Vagina (tissue), 2 donors: ENCODE data around the gene SSU72. TPM values are rescaled to one million over a fixed set of nuclear protein-coding genes. Genes with fewer than 3 reads are reported as not detected.
"Not testable (repeated sequence)": the region's sequence is repeated elsewhere in the genome, so short reads cannot be mapped to it uniquely, and the experiment has no call there.

Source experiments
- DNase-seq, 2 donors: peaks; one replicate each; pipeline ENCODE4 v3.0.0-alpha.2; 2017; ENCODE audit errors: extremely low spot score in 2 of 2
- H3K27ac ChIP-seq: fragments of 200-600 bp; sonication (generic); one replicate; pipeline ENCODE4 v1.5.1; 2019
- H3K27me3 ChIP-seq: fragments of 200-600 bp; sonication (generic); one replicate; pipeline ENCODE4 v1.5.1; 2019
- H3K36me3 ChIP-seq, 2 donors: fragments of 200-600 bp; sonication (generic); one replicate each; pipeline ENCODE4 v1.5.1; 2017 to 2019
- H3K4me1 ChIP-seq: fragments of 200-600 bp; sonication (generic); one replicate; pipeline ENCODE4 v1.5.1; 2019
- H3K4me3 ChIP-seq, 2 donors: fragments of 200-600 bp; sonication (generic); 1 replicate in 1 of 2; 2 replicates in 1 of 2; pipeline ENCODE4 v1.5.1; 2016 to 2019
- H3K9me3 ChIP-seq: fragments of 200-600 bp; sonication (generic); one replicate; pipeline ENCODE4 v1.5.1; 2019
- POLR2A ChIP-seq, 2 donors: fragments of 450-650 bp; IDR thresholded peaks; one replicate each; pipeline ENCODE4 v1.6.1; 2017; ENCODE audit warnings: antibody characterized with exemption in 2 of 2, mild to moderate bottlenecking in 2 of 2, moderate library complexity in 2 of 2
- POLR2AphosphoS5 ChIP-seq, 2 donors: sonication (generic); formaldehyde crosslinking; IDR thresholded peaks; one replicate each; pipeline ENCODE4 v1.9.0; 2017; ENCODE audit warnings: antibody characterized with exemption in 2 of 2, mild to moderate bottlenecking in 2 of 2, low read depth in 1 of 2; ENCODE audit not compliant: insufficient read depth in 1 of 2
- intact Hi-C: fragments of 100-400 bp; cut with DNase I; formaldehyde crosslinking; loops from one replicate; pipeline ENCODE4 v1.15.1; 2023
- total RNA-seq: library from RNA; depleted of rRNA; stranded (reverse); fragments of >200 nt; gene quantifications from one replicate; pipeline ENCODE4 v1.2.3, GENCODE V29; 2016
- TF ChIP-seq, protein P1 (sequence below), 3 experiments: fragments of 450-650 bp in 2 of 3; fragments of 200-600 bp in 1 of 3; sonication (generic) in 1 of 3; IDR thresholded peaks; one replicate each; pipeline ENCODE4 v1.5.1; 2017 to 2019; ENCODE audit warnings: antibody characterized with exemption in 3 of 3, mild to moderate bottlenecking in 2 of 3, moderate library complexity in 2 of 3

SSU72 gene
- total RNA-seq, 1 donor from 2014 or later, result 105 TPM

DNA sequence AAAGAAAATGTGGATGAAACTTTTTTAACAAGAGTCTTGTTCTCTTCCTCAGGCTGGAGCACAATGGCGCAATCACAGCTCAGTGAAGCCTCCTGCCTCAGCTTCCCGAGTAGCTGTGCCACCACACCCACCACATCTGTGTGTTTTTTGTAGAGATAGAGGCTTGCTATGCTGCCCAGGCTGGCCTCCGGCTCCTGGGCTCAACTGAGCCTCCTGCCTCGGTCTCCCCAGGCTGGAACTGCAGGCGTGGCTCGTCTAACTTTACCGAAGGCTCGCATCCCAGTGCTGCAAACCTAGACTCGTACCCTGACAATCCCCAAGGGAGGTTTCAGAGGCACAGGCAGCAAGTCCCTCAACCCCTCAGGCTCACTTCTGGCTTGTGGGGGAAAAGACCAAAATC, 14.5 kb downstream of the SSU72 start:
- intact Hi-C loops, result no loop called here
- TF ChIP-seq POLR2A (IDR thresholded peaks at IDR 0.05), result no peak
- TF ChIP-seq, protein P1, sequence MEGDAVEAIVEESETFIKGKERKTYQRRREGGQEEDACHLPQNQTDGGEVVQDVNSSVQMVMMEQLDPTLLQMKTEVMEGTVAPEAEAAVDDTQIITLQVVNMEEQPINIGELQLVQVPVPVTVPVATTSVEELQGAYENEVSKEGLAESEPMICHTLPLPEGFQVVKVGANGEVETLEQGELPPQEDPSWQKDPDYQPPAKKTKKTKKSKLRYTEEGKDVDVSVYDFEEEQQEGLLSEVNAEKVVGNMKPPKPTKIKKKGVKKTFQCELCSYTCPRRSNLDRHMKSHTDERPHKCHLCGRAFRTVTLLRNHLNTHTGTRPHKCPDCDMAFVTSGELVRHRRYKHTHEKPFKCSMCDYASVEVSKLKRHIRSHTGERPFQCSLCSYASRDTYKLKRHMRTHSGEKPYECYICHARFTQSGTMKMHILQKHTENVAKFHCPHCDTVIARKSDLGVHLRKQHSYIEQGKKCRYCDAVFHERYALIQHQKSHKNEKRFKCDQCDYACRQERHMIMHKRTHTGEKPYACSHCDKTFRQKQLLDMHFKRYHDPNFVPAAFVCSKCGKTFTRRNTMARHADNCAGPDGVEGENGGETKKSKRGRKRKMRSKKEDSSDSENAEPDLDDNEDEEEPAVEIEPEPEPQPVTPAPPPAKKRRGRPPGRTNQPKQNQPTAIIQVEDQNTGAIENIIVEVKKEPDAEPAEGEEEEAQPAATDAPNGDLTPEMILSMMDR (IDR thresholded peaks at IDR 0.05), result no peak
- TF ChIP-seq POLR2AphosphoS5 (IDR thresholded peaks at IDR 0.05; ENCODE audit: insufficient read depth in 1 of 2, low read depth in 1 of 2), result no peak
- peaks cover 6% of the 10 kb centered on the region for H3K4me1 ChIP-seq

DNA sequence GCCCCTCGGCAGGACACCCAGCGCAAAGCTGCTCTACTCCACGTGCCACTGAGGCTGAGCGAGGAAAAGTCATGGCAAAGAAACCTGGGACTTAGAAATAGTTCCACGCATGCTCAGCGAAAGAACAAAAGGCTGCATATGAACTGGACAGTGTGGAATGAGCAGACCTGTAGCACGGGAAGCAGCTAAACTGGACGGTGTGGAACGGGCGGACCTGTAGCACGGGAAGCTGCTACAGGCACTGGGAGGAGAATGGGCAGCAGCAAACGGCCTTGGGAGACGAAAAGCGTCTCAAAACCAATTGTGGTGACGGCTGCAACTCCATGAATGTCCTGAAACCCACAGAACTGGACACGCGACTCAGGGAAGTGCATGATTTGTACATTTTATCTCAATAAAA, 15.6 kb downstream of the SSU72 start:
- H3K4me1 ChIP-seq, result no peaks in the 10 kb centered on the region
- TF ChIP-seq, protein P1 (IDR thresholded peaks at IDR 0.05), result no peak
- TF ChIP-seq POLR2A (IDR thresholded peaks at IDR 0.05) (no peak), POLR2AphosphoS5 (IDR thresholded peaks at IDR 0.05; ENCODE audit: insufficient read depth in 1 of 2, low read depth in 1 of 2) (no peak)
- peaks cover 0 to 27% of the 10 kb centered on the region in 2 donors for H3K36me3 ChIP-seq
- no peaks in the 10 kb centered on the region for H3K27me3 ChIP-seq
- no peaks in the 10 kb centered on the region for H3K9me3 ChIP-seq
- no peak overlapping the region for H3K27ac ChIP-seq
- H3K4me3 ChIP-seq, result no peak overlapping the region
- intact Hi-C loops, result no loop called here
- no peak for DNase-seq

More for the DNA sequence above, 14.5 kb downstream of the SSU72 start:
- no peak for DNase-seq
- Histone ChIP-seq H3K36me3 (peaks cover 0 to 35% of the 10 kb centered on the region in 2 donors), H3K4me3 (no peak overlapping the region), H3K9me3 (no peaks in the 10 kb centered on the region), H3K27me3 (no peaks in the 10 kb centered on the region), H3K27ac (no peak overlapping the region)

DNA sequence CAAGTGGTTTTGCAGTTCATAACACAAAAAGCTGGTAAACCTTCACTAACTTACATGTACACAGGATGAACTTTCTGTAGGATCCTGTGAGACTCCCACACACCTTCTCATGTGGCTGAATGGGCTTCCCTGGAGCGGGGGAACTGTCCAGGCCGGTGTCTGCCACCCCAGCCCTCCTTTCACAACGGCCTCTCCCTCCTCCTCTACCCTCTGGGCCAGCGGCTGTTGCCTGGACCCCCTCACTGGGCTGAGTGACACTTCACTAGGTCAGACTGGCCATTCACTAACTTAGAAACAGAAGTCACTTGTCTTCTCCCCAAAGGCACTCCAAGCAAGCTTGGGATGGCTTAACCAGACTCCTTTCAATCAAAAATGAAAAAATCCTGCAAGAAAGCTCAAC, 16.1 kb downstream of the SSU72 start:
- intact Hi-C loops, result no loop called here
- H3K4me3 ChIP-seq, result no peak overlapping the region
- no peaks in the 10 kb centered on the region for H3K4me1 ChIP-seq
- H3K36me3 ChIP-seq, result peaks cover 0 to 22% of the 10 kb centered on the region in 2 donors
- H3K27ac ChIP-seq, result no peak overlapping the region
- H3K9me3 ChIP-seq, result no peaks in the 10 kb centered on the region
- H3K27me3 ChIP-seq, result no peaks in the 10 kb centered on the region
- TF ChIP-seq, protein P1 (IDR thresholded peaks at IDR 0.05), result no peak
- no peak for TF ChIP-seq POLR2AphosphoS5 (IDR thresholded peaks at IDR 0.05; ENCODE audit: insufficient read depth in 1 of 2, low read depth in 1 of 2)
- no peak for TF ChIP-seq POLR2A (IDR thresholded peaks at IDR 0.05)
- no peak for DNase-seq

DNA sequence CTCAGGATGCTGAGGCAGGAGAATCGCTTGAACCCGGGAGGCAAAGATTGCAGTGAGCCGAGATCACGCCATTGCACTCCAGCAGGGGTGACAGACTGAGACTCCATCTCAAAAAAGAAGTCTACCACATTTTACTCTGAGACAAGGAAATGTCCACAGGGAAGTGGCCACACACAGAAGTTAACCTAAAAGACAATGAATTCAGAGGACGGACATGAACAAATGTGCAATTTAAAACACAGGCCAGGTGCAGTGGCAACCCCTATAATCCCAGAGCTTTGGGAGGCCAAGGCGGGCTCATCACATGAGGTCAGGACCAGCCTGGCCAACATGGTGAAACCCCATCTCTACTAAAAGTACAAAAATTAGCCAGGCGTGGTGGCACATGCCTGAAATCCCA, 17.0 kb downstream of the SSU72 start:
- H3K4me1 ChIP-seq, H3K27me3 ChIP-seq, H3K4me3 ChIP-seq, DNase-seq, H3K27ac ChIP-seq, H3K9me3 ChIP-seq, intact Hi-C loops: not testable (repeated sequence)
- peaks cover 0 to 15% of the 10 kb centered on the region in 2 donors for H3K36me3 ChIP-seq

DNA sequence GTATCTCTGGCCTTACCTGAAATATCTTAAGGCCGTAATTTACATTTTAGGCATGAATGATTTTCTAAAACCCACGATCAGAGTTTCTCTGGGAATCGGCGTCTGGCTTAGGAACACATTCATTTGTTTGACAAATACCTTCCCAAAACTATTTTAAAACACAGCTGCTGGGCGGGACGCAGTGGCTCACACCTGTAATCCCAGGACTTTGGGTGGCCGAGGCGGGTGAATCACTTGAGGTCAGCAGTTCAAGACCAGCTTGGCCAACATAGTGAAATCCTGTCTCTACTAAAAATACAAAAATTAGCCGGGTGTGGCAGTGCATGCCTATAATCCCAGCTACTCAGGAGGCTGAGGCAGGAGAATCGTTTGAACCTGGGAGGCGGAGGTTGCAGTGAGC, 17.7 kb downstream of the SSU72 start:
- H3K27ac ChIP-seq, DNase-seq, H3K4me3 ChIP-seq, intact Hi-C loops, H3K9me3 ChIP-seq, H3K27me3 ChIP-seq, H3K36me3 ChIP-seq, H3K4me1 ChIP-seq: not testable (repeated sequence)

DNA sequence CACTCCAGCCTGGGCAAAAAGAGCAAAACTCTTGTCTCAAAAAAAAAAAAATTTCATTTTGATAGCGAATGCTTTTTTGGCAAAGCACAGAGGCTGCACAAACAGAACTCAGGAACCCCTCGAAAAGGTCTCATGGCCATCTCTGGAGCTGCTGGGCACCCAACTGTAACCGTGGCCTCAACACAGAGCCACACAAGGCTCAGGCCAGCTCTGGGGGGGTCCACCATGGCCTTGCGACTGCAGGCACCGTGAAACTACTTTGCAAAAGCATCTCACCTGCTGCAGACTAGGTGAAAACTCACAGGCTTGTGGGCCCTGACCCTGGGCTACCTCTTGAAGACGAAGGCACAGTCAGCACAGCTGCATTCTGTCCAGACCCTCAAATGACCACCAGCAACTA, 18.2 kb downstream of the SSU72 start:
- no peak for TF ChIP-seq POLR2AphosphoS5 (IDR thresholded peaks at IDR 0.05; ENCODE audit: insufficient read depth in 1 of 2, low read depth in 1 of 2)
- TF ChIP-seq, protein P1 (IDR thresholded peaks at IDR 0.05), result no peak
- no peak for TF ChIP-seq POLR2A (IDR thresholded peaks at IDR 0.05)
- intact Hi-C loops, result no loop called here
- Histone ChIP-seq H3K27me3 (no peaks in the 10 kb centered on the region), H3K4me1 (no peaks in the 10 kb centered on the region), H3K27ac (no peak overlapping the region), H3K4me3 (no peak overlapping the region), H3K9me3 (no peaks in the 10 kb centered on the region), H3K36me3 (peaks cover 0 to 4% of the 10 kb centered on the region in 2 donors)
- no peak for DNase-seq
